ENCODE measurements around the gene C1QB. TPM values are rescaled to one million over a fixed set of nuclear protein-coding genes. Genes with fewer than 3 reads are reported as not detected.

The C1QB gene
- total RNA-seq, 1 donor from 2014 or later, result not detected

GRCh38 chr1:22616571-22616970 is 36.5 kb upstream of the C1QB start:
- no peak overlapping the region for H3K27ac Mint-ChIP-seq (ENCODE audit: unreplicated experiment)
- H3K9me3 Mint-ChIP-seq (ENCODE audit: unreplicated experiment), result no peaks in the 10 kb centered on the region
- H3K27me3 Mint-ChIP-seq (ENCODE audit: unreplicated experiment), result peaks cover 4% of the 10 kb centered on the region
- no peak for DNase-seq (ENCODE audit: low spot score)
- H3K36me3 Mint-ChIP-seq (ENCODE audit: low read depth, unreplicated experiment), result no peaks in the 10 kb centered on the region
- H3K4me1 Mint-ChIP-seq (ENCODE audit: unreplicated experiment), result no peaks in the 10 kb centered on the region
- H3K4me3 Mint-ChIP-seq (ENCODE audit: unreplicated experiment), result no peak overlapping the region
- TF ChIP-seq CTCF (IDR thresholded peaks at IDR 0.05; ENCODE audit: unreplicated experiment), result no peak

GRCh38 chr1:22618056-22618455 is 35.0 kb upstream of the C1QB start:
- H3K9me3 Mint-ChIP-seq (ENCODE audit: unreplicated experiment), result no peaks in the 10 kb centered on the region
- H3K4me1 Mint-ChIP-seq (ENCODE audit: unreplicated experiment), result no peaks in the 10 kb centered on the region
- TF ChIP-seq CTCF (IDR thresholded peaks at IDR 0.05; ENCODE audit: unreplicated experiment), result no peak
- H3K27me3 Mint-ChIP-seq (ENCODE audit: unreplicated experiment), result peaks cover 4% of the 10 kb centered on the region
- H3K36me3 Mint-ChIP-seq (ENCODE audit: low read depth, unreplicated experiment), result no peaks in the 10 kb centered on the region
- H3K4me3 Mint-ChIP-seq (ENCODE audit: unreplicated experiment), result no peak overlapping the region
- no peak for DNase-seq (ENCODE audit: low spot score)
- H3K27ac Mint-ChIP-seq (ENCODE audit: unreplicated experiment), result no peak overlapping the region

- peaks cover 4% of the 10 kb centered on the region for H3K27me3 Mint-ChIP-seq (ENCODE audit: unreplicated experiment)
- H3K36me3 Mint-ChIP-seq (ENCODE audit: low read depth, unreplicated experiment), result no peaks in the 10 kb centered on the region
These were observed 33.8 kb upstream of the C1QB start for GRCh38 chr1:22619252-22619651.

GRCh38 chr1:22619798-22620197 is 33.2 kb upstream of the C1QB start:
- DNase-seq (ENCODE audit: low spot score), result no peak
- Mint-ChIP-seq H3K36me3 (ENCODE audit: low read depth, unreplicated experiment) (no peaks in the 10 kb centered on the region), H3K4me1 (ENCODE audit: unreplicated experiment) (no peaks in the 10 kb centered on the region), H3K27ac (ENCODE audit: unreplicated experiment) (no peak overlapping the region), H3K9me3 (ENCODE audit: unreplicated experiment) (no peaks in the 10 kb centered on the region), H3K4me3 (ENCODE audit: unreplicated experiment) (no peak overlapping the region), H3K27me3 (ENCODE audit: unreplicated experiment) (peaks cover 2% of the 10 kb centered on the region)
- no peak for TF ChIP-seq CTCF (IDR thresholded peaks at IDR 0.05; ENCODE audit: unreplicated experiment)

More at GRCh38 chr1:22619252-22619651, 33.8 kb upstream of the C1QB start:
- no peak overlapping the region for H3K27ac Mint-ChIP-seq (ENCODE audit: unreplicated experiment)
- H3K9me3 Mint-ChIP-seq (ENCODE audit: unreplicated experiment), result no peaks in the 10 kb centered on the region
- H3K4me3 Mint-ChIP-seq (ENCODE audit: unreplicated experiment), result no peak overlapping the region
- no peaks in the 10 kb centered on the region for H3K4me1 Mint-ChIP-seq (ENCODE audit: unreplicated experiment)
- no peak for DNase-seq (ENCODE audit: low spot score)
- TF ChIP-seq CTCF (IDR thresholded peaks at IDR 0.05; ENCODE audit: unreplicated experiment), result no peak

GRCh38 chr1:22621761-22622160 is 31.3 kb upstream of the C1QB start:
- H3K9me3 Mint-ChIP-seq (ENCODE audit: unreplicated experiment), result no peaks in the 10 kb centered on the region
- DNase-seq (ENCODE audit: low spot score), result no peak
- TF ChIP-seq CTCF (IDR thresholded peaks at IDR 0.05; ENCODE audit: unreplicated experiment), result no peak
- H3K27me3 Mint-ChIP-seq (ENCODE audit: unreplicated experiment), result no peaks in the 10 kb centered on the region
- H3K4me3 Mint-ChIP-seq (ENCODE audit: unreplicated experiment), result no peak overlapping the region
- H3K4me1 Mint-ChIP-seq (ENCODE audit: unreplicated experiment), result no peaks in the 10 kb centered on the region
- no peaks in the 10 kb centered on the region for H3K36me3 Mint-ChIP-seq (ENCODE audit: low read depth, unreplicated experiment)
- no peak overlapping the region for H3K27ac Mint-ChIP-seq (ENCODE audit: unreplicated experiment)
